Urinary bladder (tissue), 4 donors: ENCODE results near the gene PAK4. TPM values are rescaled to one million over a fixed set of nuclear protein-coding genes. Genes with fewer than 3 reads are reported as not detected.

ENCODE experiments used
- DNase-seq: peaks from one replicate; pipeline ENCODE4 v3.0.0-alpha.2; 2015; ENCODE audit errors: extremely low spot score
- H3K27ac ChIP-seq: one replicate; pipeline ENCODE4 v1.5.1; 2013; ENCODE audit warnings: low read depth, mild to moderate bottlenecking, moderate library complexity
- H3K36me3 ChIP-seq: one replicate; pipeline ENCODE4 v1.6.1; 2013; ENCODE audit warnings: mild to moderate bottlenecking, moderate library complexity; ENCODE audit not compliant: insufficient read depth
- H3K4me1 ChIP-seq: one replicate; pipeline ENCODE4 v1.6.1; 2013; ENCODE audit warnings: mild to moderate bottlenecking, moderate library complexity; ENCODE audit not compliant: insufficient read depth
- H3K4me3 ChIP-seq: one replicate; pipeline ENCODE4 v1.5.1; 2013; ENCODE audit warnings: low read depth, low read length
- WGBS: extraction: QIAGEN DNeasy Blood & Tissue Kit; methylation state at CpG from one replicate; pipeline ENCODE4 v1.1.7; 2013; 5-methylcytosine and 5-hydroxymethylcytosine counted together
- polyA plus RNA-seq: library from polyadenylated mRNA; stranded (reverse); fragments of 200-250 nt; gene quantifications from one replicate; pipeline ENCODE4 v1.2.3, GENCODE V29; 2013
- total RNA-seq: library from RNA; depleted of rRNA; stranded (reverse); fragments of >200 nt; gene quantifications from one replicate; pipeline ENCODE4 v1.2.3, GENCODE V29; 2014
- donor health status: healthy with polysubstance abuse.
- donor health status: healthy.

PAK4 gene
- total and polyA plus RNA-seq, 2 donors, result 7.8 to 33.1 TPM

GRCh38 chr19:39154100-39154628 lies 28.6 kb downstream of the PAK4 start:
- Histone ChIP-seq H3K27ac (no peak overlapping the region), H3K36me3 (no peaks in the 10 kb centered on the region), H3K4me1 (peaks cover 5% of the 10 kb centered on the region), H3K4me3 (no peak overlapping the region)
- DNase-seq, result no peak
- WGBS, result 86% methylated on average over 13 of the region's 13 CpGs

- DNase-seq, result peak; percentile 69
- Histone ChIP-seq H3K27ac (no peak overlapping the region), H3K4me3 (no peak overlapping the region), H3K4me1 (peaks cover 5% of the 10 kb centered on the region), H3K36me3 (no peaks in the 10 kb centered on the region)
- WGBS, result 66% methylated on average over 11 of the region's 11 CpGs
Observed at GRCh38 chr19:39154629-39155100, 29.1 kb downstream of the PAK4 start.

- DNase-seq, result no peak
- no peak overlapping the region for H3K27ac ChIP-seq
- H3K36me3 ChIP-seq, result no peaks in the 10 kb centered on the region
- 83% methylated on average over 11 of the region's 11 CpGs for WGBS
- peaks cover 5% of the 10 kb centered on the region for H3K4me1 ChIP-seq
- no peak overlapping the region for H3K4me3 ChIP-seq
Observed at GRCh38 chr19:39155114-39155700, 29.6 kb downstream of the PAK4 start.

DNA sequence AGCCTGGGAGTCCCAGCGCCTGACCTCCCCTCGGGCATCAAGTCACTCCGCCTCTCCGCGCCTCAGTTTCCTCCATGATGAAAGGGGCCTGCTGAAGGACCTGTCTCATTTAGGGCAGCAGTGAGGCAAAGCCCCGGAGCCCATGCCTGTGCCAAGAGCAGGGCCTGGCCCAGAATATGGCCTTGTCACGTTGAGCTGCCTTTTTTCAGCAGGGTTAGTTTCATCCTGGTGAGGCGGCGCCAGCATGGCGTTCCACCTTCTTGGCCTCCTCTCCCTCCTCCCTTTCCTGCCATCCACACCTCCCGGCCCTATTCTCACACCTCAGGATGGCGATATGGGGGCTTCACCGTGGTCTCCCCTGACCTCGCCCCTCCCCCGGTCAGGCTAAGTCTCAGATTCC lies 30.2 kb downstream of the PAK4 start:
- no peak overlapping the region for H3K27ac ChIP-seq
- no peak for DNase-seq
- peaks cover 5% of the 10 kb centered on the region for H3K4me1 ChIP-seq
- WGBS, result 79% methylated on average over 15 of the region's 15 CpGs
- H3K4me3 ChIP-seq, result no peak overlapping the region
- no peaks in the 10 kb centered on the region for H3K36me3 ChIP-seq

- DNase-seq, result no peak
- 31% methylated on average over 24 of the region's 24 CpGs for WGBS
- peaks cover 5% of the 10 kb centered on the region for H3K4me1 ChIP-seq
- H3K27ac ChIP-seq, result no peak overlapping the region
- no peak overlapping the region for H3K4me3 ChIP-seq
- no peaks in the 10 kb centered on the region for H3K36me3 ChIP-seq
Observed at GRCh38 chr19:39156326-39157230, 31.0 kb downstream of the PAK4 start.

DNA sequence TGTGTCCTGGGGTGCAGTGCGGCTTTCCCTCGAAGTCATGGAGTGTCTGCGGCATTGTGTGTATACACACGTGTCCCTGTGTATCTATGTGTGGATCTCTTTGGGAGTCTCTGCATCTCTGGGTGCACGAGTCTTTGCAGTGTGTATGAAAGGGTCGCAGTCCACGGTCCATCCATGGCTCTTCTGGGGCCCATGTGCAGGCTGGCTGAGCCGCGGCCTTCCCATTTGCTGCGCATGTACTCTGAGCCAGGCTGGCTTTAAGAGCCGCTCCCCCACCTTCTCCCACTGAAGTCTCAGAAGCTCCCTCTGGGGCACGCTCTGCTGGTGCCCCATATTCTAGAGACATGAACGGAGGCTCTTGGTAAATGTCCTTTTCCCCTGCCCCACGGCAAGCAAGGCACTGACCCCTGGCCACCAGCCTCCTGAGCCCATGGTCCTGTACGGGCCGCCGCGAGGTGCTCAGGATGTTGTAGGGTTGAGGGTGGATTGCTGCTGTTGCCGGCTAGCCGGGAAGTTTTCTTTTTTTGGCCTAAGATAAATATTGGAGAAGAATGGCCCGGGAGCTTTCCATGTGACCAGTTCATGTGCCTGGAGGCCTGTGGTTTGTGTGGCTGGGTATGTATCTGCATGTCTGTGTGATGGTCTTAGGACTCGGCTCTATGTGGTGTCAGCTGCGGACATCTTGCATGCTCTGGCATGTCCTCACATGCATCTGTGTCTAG lies 31.9 kb downstream of the PAK4 start:
- no peak overlapping the region for H3K4me3 ChIP-seq

GRCh38 chr19:39157997-39158389 lies 32.4 kb downstream of the PAK4 start:
- H3K4me3 ChIP-seq, result no peak overlapping the region
- no peak overlapping the region for H3K27ac ChIP-seq
- DNase-seq, result no peak
- peaks cover 5% of the 10 kb centered on the region for H3K4me1 ChIP-seq
- 94% methylated on average over 15 of the region's 15 CpGs for WGBS
- no peaks in the 10 kb centered on the region for H3K36me3 ChIP-seq

More for the DNA sequence above, 31.9 kb downstream of the PAK4 start:
- peaks cover 5% of the 10 kb centered on the region for H3K4me1 ChIP-seq
- H3K27ac ChIP-seq, result no peak overlapping the region
- 49% methylated on average over 23 of the region's 23 CpGs for WGBS
- H3K36me3 ChIP-seq, result no peaks in the 10 kb centered on the region
- no peak for DNase-seq

GRCh38 chr19:39158646-39159260 lies 33.2 kb downstream of the PAK4 start:
- Histone ChIP-seq H3K27ac (no peak overlapping the region), H3K4me3 (no peak overlapping the region), H3K36me3 (no peaks in the 10 kb centered on the region), H3K4me1 (peaks cover 5% of the 10 kb centered on the region)
- no peak for DNase-seq
- WGBS, result 83% methylated on average over 12 of the region's 12 CpGs

GRCh38 chr19:39160523-39160861 lies 34.9 kb downstream of the PAK4 start:
- H3K4me3 ChIP-seq, result no peak overlapping the region
- no peak overlapping the region for H3K27ac ChIP-seq
- peaks cover 5% of the 10 kb centered on the region for H3K4me1 ChIP-seq
- DNase-seq, result peak; percentile 54
- WGBS, result 13% methylated on average over 8 of the region's 8 CpGs
- H3K36me3 ChIP-seq, result no peaks in the 10 kb centered on the region

GRCh38 chr19:39160889-39161672 lies 35.5 kb downstream of the PAK4 start:
- Histone ChIP-seq H3K36me3 (no peaks in the 10 kb centered on the region), H3K4me3 (no peak overlapping the region), H3K27ac (no peak overlapping the region), H3K4me1 (peaks cover 2% of the 10 kb centered on the region)
- DNase-seq, result no peak
- WGBS, result 76% methylated on average over 21 of the region's 21 CpGs

GRCh38 chr19:39162441-39163043 lies 37.0 kb downstream of the PAK4 start:
- Histone ChIP-seq H3K27ac (no peak overlapping the region), H3K4me1 (peaks cover 3% of the 10 kb centered on the region), H3K4me3 (no peak overlapping the region), H3K36me3 (no peaks in the 10 kb centered on the region)
- WGBS, result 88% methylated on average over 15 of the region's 15 CpGs
- DNase-seq, result no peak

DNA sequence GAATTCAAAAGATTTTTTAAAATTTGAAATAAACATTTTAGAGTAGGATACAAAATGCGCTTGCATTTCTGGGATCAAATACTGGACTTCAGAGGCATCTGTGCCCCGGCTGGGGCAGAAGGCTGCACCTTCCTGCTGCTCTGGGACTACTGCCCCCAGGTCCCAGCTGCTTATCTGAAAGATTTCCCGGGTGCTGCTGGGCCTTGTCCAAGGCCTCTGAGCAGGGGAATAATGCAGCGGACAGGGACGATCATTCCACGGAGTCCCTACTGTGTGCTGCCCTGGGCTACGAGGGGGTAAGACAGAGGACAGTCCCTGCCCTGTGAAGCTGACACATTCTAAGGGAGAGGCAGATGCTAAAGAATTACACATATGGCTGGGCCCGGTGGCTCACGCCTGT lies 38.0 kb downstream of the PAK4 start:
- H3K4me1 ChIP-seq, result peaks cover 3% of the 10 kb centered on the region
- H3K4me3 ChIP-seq, result no peak overlapping the region
- no peaks in the 10 kb centered on the region for H3K36me3 ChIP-seq
- no peak for DNase-seq
- no peak overlapping the region for H3K27ac ChIP-seq
- WGBS, result 79% methylated on average over 9 of the region's 9 CpGs
